K562 (cell line): ENCODE measurements around the gene MALAT1. TPM values are rescaled to one million over a fixed set of nuclear protein-coding genes. Genes with fewer than 3 reads are reported as not detected.

Source experiments
- ARID1B ChIP-seq: fragments of 450-650 bp; IDR thresholded peaks from 2 replicates; pipeline ENCODE4 v1.6.1; 2016; ENCODE audit warnings: antibody characterized with exemption, mild to moderate bottlenecking, inconsistent platforms
- ATF3 ChIP-seq, 2 experiments: fragments of 450-650 bp in 1 of 2; sonication (generic) in 1 of 2; formaldehyde crosslinking in 1 of 2; IDR thresholded peaks in 1 of 2; conservative IDR thresholded peaks in 1 of 2; 2 replicates each; pipeline versions ENCODE4 v1.6.1 to v1.8.1; 2016 to 2023; ENCODE audit warnings: mild to moderate bottlenecking in 2 of 2, moderate library complexity in 2 of 2, inconsistent platforms in 1 of 2, missing genetic modification reagents in 1 of 2
- BCLAF1 ChIP-seq, 2 experiments: fragments of 450-650 bp in 1 of 2; IDR thresholded peaks; 2 replicates each; pipeline ENCODE4 v1.6.1; 2011 to 2017; ENCODE audit warnings: low read depth in 2 of 2, antibody characterized with exemption in 1 of 2, borderline replicate concordance in 1 of 2, low read length in 1 of 2, mild to moderate bottlenecking in 1 of 2, mixed read lengths in 1 of 2; ENCODE audit not compliant: control insufficient read depth in 1 of 2
- ESRRA ChIP-seq: fragments of 450-650 bp; IDR thresholded peaks from 2 replicates; pipeline ENCODE4 v1.6.1; 2014; ENCODE audit warnings: low read depth, mild to moderate bottlenecking, moderate library complexity, borderline replicate concordance
- FOXP1 ChIP-seq: sonication (generic); formaldehyde crosslinking; IDR thresholded peaks from 2 replicates; pipeline ENCODE4 v1.8.0; 2022; ENCODE audit warnings: mild to moderate bottlenecking, missing genetic modification reagents
- HINFP ChIP-seq: fragments of 450-650 bp; conservative IDR thresholded peaks from 2 replicates; pipeline ENCODE4 v1.6.1; 2016; ENCODE audit warnings: missing genetic modification characterization, low read depth, mild to moderate bottlenecking, control low read depth, missing compliant biosample characterization
- HNRNPH1 ChIP-seq: fragments of 200-400 bp; formaldehyde crosslinking; optimal IDR thresholded peaks from 2 replicates; pipeline ENCODE3; 2017; ENCODE audit warnings: low read depth, mild to moderate bottlenecking, low read length, moderate library complexity
- IFI16 ChIP-seq: fragments of 250-450 bp; sonication (Bioruptor Pico); IDR thresholded peaks from 2 replicates; pipeline ENCODE4 v2.1.2; 2022; ENCODE audit warnings: mild to moderate bottlenecking, inconsistent platforms
- KAT2B ChIP-seq: IDR thresholded peaks from one replicate; pipeline ENCODE4 v1.6.1; 2012; ENCODE audit warnings: low read depth, mild to moderate bottlenecking, control low read depth, inconsistent platforms, low read length, moderate library complexity
- MCM3 ChIP-seq: fragments of 450-650 bp; IDR thresholded peaks from 2 replicates; pipeline ENCODE4 v1.6.1; 2016
- NR1H2 ChIP-seq: sonication (generic); formaldehyde crosslinking; IDR thresholded peaks from 2 replicates; pipeline ENCODE4 v1.4.0; 2020; ENCODE audit warnings: mild to moderate bottlenecking, missing genetic modification reagents
- PCBP2 ChIP-seq: fragments of 200-400 bp; formaldehyde crosslinking; IDR thresholded peaks from 2 replicates; pipeline ENCODE4 v1.6.1; 2018; ENCODE audit warnings: low read length, low read depth, mild to moderate bottlenecking, moderate library complexity; ENCODE audit not compliant: poor library complexity, severe bottlenecking
- TAF7 ChIP-seq: fragments of 450-650 bp; IDR thresholded peaks from 2 replicates; pipeline ENCODE4 v1.6.1; 2016; ENCODE audit warnings: missing genetic modification characterization, missing compliant biosample characterization
- USF1 ChIP-seq: sonication (generic); formaldehyde crosslinking; IDR thresholded peaks from 2 replicates; pipeline ENCODE4 v1.9.0; 2022; ENCODE audit warnings: mild to moderate bottlenecking, missing genetic modification reagents
- ZNF592 ChIP-seq: fragments of 450-650 bp; IDR thresholded peaks from 2 replicates; pipeline ENCODE4 v1.6.1; 2017; ENCODE audit warnings: antibody characterized with exemption, mild to moderate bottlenecking
- polyA plus RNA-seq, 8 experiments: library from polyadenylated mRNA; depleted of rRNA in 4 of 8; stranded (reverse) in 5 of 8; unstranded in 3 of 8; fragments of >200 nt; fragmentation: Nextera tagmentation in 2 of 8; fragmentation: Illumina TruSeq in 1 of 8; extraction: Ambion mirVana in 2 of 8; extraction: Trizol in 1 of 8; gene quantifications; 2 replicates each; pipeline versions ENCODE4 v1.2.1 to v1.2.3, GENCODE V29; 2011 to 2014; ENCODE audit warnings: inconsistent platforms in 1 of 8, missing spikeins in 1 of 8
- total RNA-seq, 7 experiments: library from RNA; depleted of rRNA in 6 of 7; stranded (reverse); fragments of >200 nt in 6 of 7; fragmentation: Illumina TruSeq in 2 of 7; extraction: Trizol in 2 of 7; gene quantifications; 2 replicates each; pipeline versions ENCODE4 v1.2.1 to v1.2.3, GENCODE V29; 2011 to 2021; ENCODE audit warnings: low replicate concordance in 1 of 7

Gene MALAT1
- total and polyA plus RNA-seq, 9 of the 15 experiments (the other 6 are each of a cell fraction or from before 2014, with no cell fraction given) = 363 to 8,715 (median 2,351) TPM

GRCh38 chr11:65454696-65455456 lies 44.0 kb upstream of the MALAT1 start (continued):
- TF ChIP-seq HINFP (tag) (peak; percentile 97), ARID1B (0 out of 2 replicates have a peak, but pooled peaks have one; percentile 26), FOXP1 (CRISPR knock-in tag) (no peak), BCLAF1 (IDR thresholded peaks at IDR 0.05; ENCODE audit: borderline replicate concordance in 1 of 2, control insufficient read depth in 1 of 2, low read depth in 2 of 2, low read length in 1 of 2) (no peak), ATF3 (IDR thresholded peaks at IDR 0.05) (no peak), ATF3 (CRISPR knock-in tag; conservative IDR thresholded peaks at IDR 0.05) (no peak), MCM3 (no peak), NR1H2 (CRISPR knock-in tag) (no peak), ZNF592 (0 out of 2 replicates have a peak, but pooled peaks have one; percentile 40), KAT2B (no peak), USF1 (CRISPR knock-in tag) (no peak), IFI16 (CRISPR knock-in tag) (no peak), TAF7 (tag) (peak; percentile 73; the same call in 1 of the 2 replicates), ESRRA (0 out of 2 replicates have a peak, but pooled peaks have one; percentile 63), PCBP2 (no peak), HNRNPH1 (no peak)
